HTR-8/SVneo (cell line): Measurements from ENCODE around the gene CCDC17.
A peak's percentile ranks its signal among the peaks of the same experiment; 100 is the strongest.

Experiments
- DNase-seq: peaks from one replicate; pipeline ENCODE4 v3.0.0; 2011; ENCODE audit warnings: low spot score, mixed read lengths; ENCODE audit not compliant: insufficient read length
- FAIRE-seq: peaks from 2 replicates; lab custom pipeline; 2011; peaks lifted over from hg19 to GRCh38; lab: Jason Lieb, UNC

CCDC17 gene

DNA sequence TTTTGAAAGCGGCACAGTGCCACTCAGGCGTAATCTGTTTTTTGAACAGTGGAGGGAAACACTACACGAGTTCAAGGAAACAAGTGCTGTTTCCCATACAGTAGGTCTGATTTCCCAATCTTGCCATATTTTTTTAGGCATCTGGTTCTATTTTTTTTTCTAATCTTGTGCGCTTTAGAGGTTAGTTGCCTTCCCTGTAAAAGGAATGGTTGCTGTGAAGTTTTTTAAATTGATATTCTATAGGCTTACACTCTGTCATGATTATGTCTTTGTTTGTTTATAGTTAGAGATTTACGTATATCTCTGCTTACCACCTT lies 38.8 kb downstream of the CCDC17 start:
- FAIRE-seq (no peak), DNase-seq (no peak)

DNA sequence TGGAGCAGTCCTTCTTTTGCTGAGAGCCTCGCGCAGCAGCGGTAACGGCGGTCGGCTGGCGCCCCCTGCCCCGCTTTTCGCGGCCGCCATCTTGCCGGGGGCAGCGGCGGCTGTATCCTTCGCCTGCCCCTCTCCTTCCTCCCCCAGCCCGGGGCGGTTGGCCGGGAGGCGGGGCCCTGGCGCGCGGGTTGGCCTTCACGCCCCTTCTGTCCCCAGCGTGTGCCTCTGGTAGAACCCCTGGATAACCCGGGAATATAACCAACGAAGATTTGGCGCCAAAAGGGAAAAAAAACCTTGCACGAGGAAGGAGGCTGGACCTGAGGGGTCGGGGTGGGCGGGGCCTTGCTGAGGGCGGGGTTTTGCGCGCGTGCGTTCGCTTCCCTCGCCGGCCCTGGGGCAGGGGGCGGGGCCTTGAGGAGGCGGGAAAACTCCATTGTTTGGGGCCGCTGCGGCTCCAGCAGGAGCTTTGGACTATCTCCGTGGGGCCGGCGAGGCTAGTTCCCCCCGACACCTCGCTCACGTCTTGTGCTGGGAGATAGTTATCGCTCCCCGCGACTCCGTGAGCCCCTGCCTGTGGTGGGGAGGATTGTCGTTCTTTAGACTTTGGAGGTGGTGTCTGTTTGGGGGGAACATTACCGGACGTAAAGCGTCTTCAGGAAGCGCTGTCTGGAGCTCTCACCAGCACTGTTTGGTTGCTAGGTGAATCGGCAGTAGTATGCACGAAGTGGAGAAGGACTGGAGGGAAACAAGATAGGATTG lies 39.3 kb downstream of the CCDC17 start:
- peak; percentile 81 for DNase-seq
- FAIRE-seq = no peak

DNA sequence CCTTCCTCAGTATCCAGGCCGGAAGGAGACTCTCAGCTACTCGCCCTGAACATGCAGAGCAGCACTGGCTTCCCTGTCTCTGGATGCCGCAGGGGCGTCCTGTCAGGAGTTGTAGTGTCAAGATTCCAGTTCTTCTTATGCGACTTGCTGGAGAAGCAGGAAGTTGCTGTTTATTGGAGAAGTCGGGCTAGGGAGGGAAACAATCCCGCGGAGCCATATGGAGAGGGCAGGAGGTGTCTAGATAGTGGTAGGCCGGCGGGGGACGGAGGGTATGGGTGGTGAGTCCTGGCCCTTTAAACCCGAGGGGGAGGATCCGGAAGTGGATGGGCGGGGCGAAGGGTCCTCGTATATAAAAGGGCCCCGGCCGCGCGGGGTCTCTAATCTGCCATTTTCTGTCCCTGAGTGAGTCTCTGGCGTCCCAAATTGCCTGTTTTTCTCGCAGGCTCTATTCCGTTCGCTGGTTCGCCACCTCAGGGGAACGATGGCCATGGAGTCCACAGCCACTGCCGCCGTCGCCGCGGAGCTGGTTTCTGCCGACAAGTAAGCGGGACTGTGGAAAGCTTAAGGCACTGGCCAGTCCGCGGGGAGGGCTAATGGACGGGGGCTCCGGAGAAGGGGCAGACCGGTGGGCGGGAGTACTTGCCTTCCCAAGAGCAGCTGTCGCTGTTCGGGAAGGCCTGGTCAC lies 40.0 kb downstream of the CCDC17 start, which contains the start of gene NASP:
NASP (plus strand) TSS at position 376 of the 685 bp plus-strand sequence; CDS start at position 482, 106 bp downstream.
- FAIRE-seq (no peak), DNase-seq (peak; percentile 78)

DNA sequence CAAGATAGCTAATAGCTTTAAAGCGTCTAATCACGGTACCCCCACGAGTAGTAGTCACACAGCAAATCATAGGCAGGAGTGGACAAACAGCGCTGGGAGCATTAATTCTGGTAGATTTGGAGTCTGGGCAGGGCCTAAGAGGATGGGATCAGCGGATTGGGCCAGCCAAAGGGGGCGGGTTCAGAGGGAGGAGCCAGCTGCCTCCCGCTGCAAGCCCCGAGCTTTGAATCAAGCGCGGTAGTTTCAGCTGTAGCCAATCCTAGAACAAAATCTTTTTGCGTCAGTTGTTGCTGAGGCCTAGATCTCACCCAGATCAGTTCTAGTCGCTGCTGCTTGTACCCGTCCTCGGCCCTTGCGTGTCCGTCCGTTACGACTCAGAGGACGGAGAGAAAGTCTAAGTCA lies 40.6 kb downstream of the CCDC17 start:
- DNase-seq (peak; percentile 99), FAIRE-seq (no peak)

DNA sequence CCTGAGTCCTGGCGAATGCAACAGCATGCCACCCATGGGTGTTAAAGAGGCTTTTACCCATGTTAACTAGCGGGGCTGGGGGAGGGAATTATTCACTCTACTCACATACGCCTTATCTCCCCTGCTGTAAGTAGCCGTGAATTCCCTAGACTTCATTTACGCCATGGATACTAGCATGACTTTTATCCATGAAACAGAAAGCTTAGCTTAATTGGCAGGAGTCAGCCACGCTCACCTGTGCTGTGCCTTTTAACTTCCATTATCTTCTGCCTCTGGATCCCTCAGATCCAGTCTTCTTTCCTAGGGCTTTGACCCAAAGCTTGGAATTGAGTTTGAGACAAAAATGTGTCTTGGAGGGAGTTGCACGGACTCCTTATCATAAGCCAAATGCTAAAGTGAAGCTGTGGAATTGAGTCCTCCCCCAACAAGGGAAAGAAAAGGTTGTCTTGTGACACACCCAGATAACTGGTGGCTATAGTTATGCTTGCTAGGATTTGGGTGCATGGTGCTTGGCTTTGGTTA lies 49.7 kb downstream of the CCDC17 start:
- no peak for DNase-seq
- no peak for FAIRE-seq

DNA sequence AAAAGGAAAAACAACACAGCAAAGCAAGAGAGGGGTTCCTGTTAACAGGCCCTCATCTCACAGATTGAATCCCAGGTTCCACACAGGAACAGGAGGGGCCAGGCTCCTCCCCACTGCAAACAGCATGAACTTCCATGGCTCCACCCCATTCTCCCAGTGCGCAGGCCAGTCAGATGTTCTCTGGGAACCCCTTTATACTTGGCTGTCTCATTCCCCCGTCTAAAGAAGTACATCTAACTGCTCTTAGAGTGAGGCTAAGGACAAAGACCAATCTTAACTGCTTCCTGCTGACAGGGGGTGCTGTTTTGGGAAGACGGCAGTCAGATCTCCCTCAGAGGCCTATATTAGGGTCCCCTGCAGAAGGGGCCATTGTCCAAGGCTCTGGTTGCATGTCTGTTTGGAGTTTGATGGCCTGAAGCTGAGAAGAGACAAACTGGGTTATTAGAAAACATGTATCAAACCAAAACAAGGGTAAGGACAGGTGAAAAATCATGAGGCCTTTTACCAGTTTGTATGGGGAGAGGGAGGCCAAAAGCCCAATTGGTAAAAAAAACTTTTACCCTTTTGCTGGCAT lies 50.5 kb downstream of the CCDC17 start:
- DNase-seq = no peak
- no peak for FAIRE-seq

DNA sequence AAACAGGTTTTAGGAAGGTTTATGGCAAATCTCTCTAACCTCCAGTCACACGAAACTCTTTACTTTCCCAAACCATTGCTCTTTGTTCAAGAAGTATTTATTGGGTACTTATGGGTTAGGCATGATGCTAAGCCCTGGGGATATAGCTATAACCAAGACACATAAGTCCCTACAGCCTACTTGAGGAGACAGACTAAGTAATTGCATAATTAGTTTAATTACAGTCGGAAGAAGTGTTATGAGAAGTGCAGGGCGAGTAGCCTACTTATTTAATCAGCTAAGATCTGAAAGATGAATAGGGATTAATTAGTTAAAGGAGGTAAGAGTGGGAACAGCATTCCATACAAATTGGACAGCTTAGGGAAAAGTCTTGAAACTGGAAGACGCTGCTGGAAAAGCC lies 53.2 kb downstream of the CCDC17 start:
- no peak for DNase-seq
- no peak for FAIRE-seq
